HEK293 (cell line): ENCODE measurements around the gene KRT17.

Experiments
- CTCF ChIP-seq: fragments of 450-650 bp; formaldehyde crosslinking; IDR thresholded peaks from 2 replicates; pipeline ENCODE4 v1.5.1; 2016; ENCODE audit warnings: missing biosample characterization, missing genetic modification characterization
- HOXA7 ChIP-seq: sonication (generic); formaldehyde crosslinking; IDR thresholded peaks from 2 replicates; pipeline ENCODE4 v1.8.1; 2022; ENCODE audit warnings: missing genetic modification reagents, borderline replicate concordance
- PRDM4 ChIP-seq: fragments of 450-650 bp; formaldehyde crosslinking; IDR thresholded peaks from 2 replicates; pipeline ENCODE4 v1.5.1; 2017; ENCODE audit warnings: missing biosample characterization, missing genetic modification characterization
- SCRT1 ChIP-seq: fragments of 450-650 bp; formaldehyde crosslinking; IDR thresholded peaks from 2 replicates; pipeline ENCODE4 v1.5.1; 2016; ENCODE audit warnings: missing biosample characterization, missing genetic modification characterization, borderline replicate concordance
- YY1 ChIP-seq: fragments of 450-650 bp; formaldehyde crosslinking; IDR thresholded peaks from 2 replicates; pipeline ENCODE4 v1.5.1; 2018; ENCODE audit warnings: missing biosample characterization, missing genetic modification characterization
- ZBTB1 ChIP-seq: fragments of 450-650 bp; formaldehyde crosslinking; IDR thresholded peaks from 2 replicates; pipeline ENCODE4 v1.5.1; 2016; ENCODE audit warnings: missing biosample characterization, missing genetic modification characterization
- ZIC2 ChIP-seq: fragments of 450-650 bp; formaldehyde crosslinking; IDR thresholded peaks from 2 replicates; pipeline ENCODE4 v1.5.1; 2016; ENCODE audit warnings: missing biosample characterization, missing genetic modification characterization
- ZNF169 ChIP-seq: fragments of 450-650 bp; formaldehyde crosslinking; IDR thresholded peaks from 2 replicates; pipeline ENCODE4 v1.5.1; 2016; ENCODE audit warnings: missing biosample characterization, missing genetic modification characterization
- ZNF274 ChIP-seq, 2 experiments: fragments of 200-500 bp in 1 of 2; fragments of 450-650 bp in 1 of 2; sonication (Bioruptor generic) in 1 of 2; formaldehyde crosslinking in 1 of 2; IDR thresholded peaks; 2 replicates each; pipeline versions ENCODE4 v1.5.1 to v1.6.1; 2014 to 2016; ENCODE audit warnings: borderline replicate concordance in 1 of 2, inconsistent platforms in 1 of 2, low read length in 1 of 2, missing biosample characterization in 1 of 2, missing genetic modification characterization in 1 of 2
- ZNF449 ChIP-seq: fragments of 450-650 bp; formaldehyde crosslinking; IDR thresholded peaks from 2 replicates; pipeline ENCODE4 v1.5.1; 2017; ENCODE audit warnings: missing biosample characterization, mild to moderate bottlenecking, missing genetic modification characterization, moderate library complexity
- ZNF600 ChIP-seq: fragments of 450-650 bp; formaldehyde crosslinking; IDR thresholded peaks from 2 replicates; pipeline ENCODE4 v1.5.1; 2016; ENCODE audit warnings: missing biosample characterization, missing genetic modification characterization

- TF ChIP-seq YY1: no peak
- TF ChIP-seq ZNF274 (IDR thresholded peaks at IDR 0.05; ENCODE audit: low read length): no peak
- no peak for TF ChIP-seq ZNF274 (tag by site-specific recombination; IDR thresholded peaks at IDR 0.05; ENCODE audit: borderline replicate concordance)
- no peak for TF ChIP-seq CTCF (tag by site-specific recombination)
- no peak for TF ChIP-seq ZNF449 (tag by site-specific recombination)
- no peak for TF ChIP-seq HOXA7 (CRISPR knock-in tag)
- no peak for TF ChIP-seq SCRT1 (tag by site-specific recombination)
- TF ChIP-seq ZNF600 (tag by site-specific recombination): no peak
- no peak for TF ChIP-seq ZIC2 (tag by site-specific recombination)
- TF ChIP-seq ZBTB1 (tag by site-specific recombination): no peak
- no peak for TF ChIP-seq PRDM4 (tag by site-specific recombination)
- TF ChIP-seq ZNF169: no peak
Measured at GRCh38 chr17:41578538-41578937, 45.8 kb downstream of the KRT17 start.
